ENCODE data around the gene DDX10. TPM values are rescaled to one million over a fixed set of nuclear protein-coding genes. Genes with fewer than 3 reads are reported as not detected.

Gene DDX10
- total RNA-seq, 1 donor from 2014 or later = 24.5 TPM

GRCh38 chr11:108891909-108892511, 227.1 kb downstream of the DDX10 start:
- no peak for DNase-seq (ENCODE audit: low read depth)
- Histone ChIP-seq H3K36me3 (ENCODE audit: control insufficient read depth, insufficient read depth, low read length) (no peaks in the 10 kb centered on the region), H3K27me3 (ENCODE audit: control insufficient read depth, insufficient read depth, low read length) (no peaks in the 10 kb centered on the region), H3K4me3 (ENCODE audit: low read depth, low read length) (no peak overlapping the region)
- TF ChIP-seq CTCF (IDR thresholded peaks at IDR 0.05; ENCODE audit: insufficient read depth, low read length, poor library complexity, severe bottlenecking) = no peak

DNA sequence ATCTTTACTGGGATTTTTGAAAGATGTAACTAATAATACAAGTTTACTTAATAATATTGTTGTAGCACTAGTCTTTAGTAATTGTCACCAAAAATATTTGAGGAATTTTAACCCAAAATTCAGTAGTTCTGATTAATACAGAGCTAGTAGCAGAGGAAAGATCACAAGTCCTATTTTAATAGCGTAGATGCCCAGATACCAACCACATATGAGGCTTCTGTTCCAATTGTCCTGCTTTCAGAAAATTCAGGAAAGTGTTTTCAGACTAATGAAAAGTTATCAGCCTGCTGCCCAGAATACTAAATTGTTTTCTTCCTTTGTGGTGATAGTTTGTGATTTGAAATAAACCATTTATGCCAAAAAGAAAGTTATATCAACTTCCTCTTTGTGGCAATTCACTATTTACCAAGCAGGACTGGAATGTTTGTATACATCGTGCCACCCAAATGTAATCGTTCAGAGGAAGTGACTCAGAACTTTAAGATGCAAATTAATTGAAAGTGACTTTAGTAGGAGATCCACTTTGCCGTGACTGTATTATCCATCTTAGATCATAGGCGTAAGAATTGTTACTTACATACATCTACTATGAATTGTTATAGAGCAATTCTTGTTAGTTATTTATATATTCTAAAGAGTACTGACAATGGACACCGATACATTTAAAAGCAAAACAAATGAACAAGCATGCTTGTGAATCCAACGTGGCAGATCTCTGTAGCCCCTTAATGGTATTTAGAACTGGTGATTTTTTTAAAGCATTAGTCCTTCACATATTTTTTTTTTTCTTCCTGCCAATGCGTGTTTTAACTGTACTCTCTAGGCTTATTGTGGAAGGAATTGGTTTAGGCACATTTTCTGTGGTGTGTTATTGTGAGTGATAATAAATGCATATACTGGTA, 231.0 kb downstream of the DDX10 start:
- Histone ChIP-seq H3K27me3 (ENCODE audit: control insufficient read depth, insufficient read depth, low read length) (no peaks in the 10 kb centered on the region), H3K4me3 (ENCODE audit: low read depth, low read length) (no peak overlapping the region), H3K36me3 (ENCODE audit: control insufficient read depth, insufficient read depth, low read length) (no peaks in the 10 kb centered on the region)
- TF ChIP-seq CTCF (IDR thresholded peaks at IDR 0.05; ENCODE audit: insufficient read depth, low read length, poor library complexity, severe bottlenecking) = no peak
- no peak for DNase-seq (ENCODE audit: low read depth)

DNA sequence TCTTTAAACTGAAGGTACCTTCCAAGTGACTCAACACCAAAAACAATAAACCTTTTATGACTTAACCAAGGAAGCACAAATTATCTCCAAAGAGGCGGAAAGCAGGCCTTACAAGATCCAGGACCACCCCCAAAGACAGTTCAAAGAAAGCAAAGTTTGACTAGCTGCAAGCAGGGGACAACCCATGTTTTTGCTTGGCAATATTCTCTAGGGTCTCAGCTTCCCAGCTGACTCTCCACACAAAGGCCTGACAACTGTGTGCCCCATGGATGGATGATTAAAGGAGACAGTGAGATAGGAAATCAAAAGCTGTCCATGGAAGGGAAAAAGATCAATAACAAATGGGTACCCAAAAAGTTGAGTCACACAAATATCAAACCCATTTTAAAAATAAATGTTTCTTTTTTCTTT, 232.2 kb downstream of the DDX10 start:
- Histone ChIP-seq H3K27me3 (ENCODE audit: control insufficient read depth, insufficient read depth, low read length) (no peaks in the 10 kb centered on the region), H3K4me3 (ENCODE audit: low read depth, low read length) (no peak overlapping the region), H3K36me3 (ENCODE audit: control insufficient read depth, insufficient read depth, low read length) (no peaks in the 10 kb centered on the region)
- no peak for DNase-seq (ENCODE audit: low read depth)
- TF ChIP-seq CTCF (IDR thresholded peaks at IDR 0.05; ENCODE audit: insufficient read depth, low read length, poor library complexity, severe bottlenecking) = no peak

- TF ChIP-seq CTCF (IDR thresholded peaks at IDR 0.05; ENCODE audit: insufficient read depth, low read length, poor library complexity, severe bottlenecking) = no peak
- no peaks in the 10 kb centered on the region for H3K36me3 ChIP-seq (ENCODE audit: control insufficient read depth, insufficient read depth, low read length)
- H3K4me3 ChIP-seq (ENCODE audit: low read depth, low read length) = no peak overlapping the region
- H3K27me3 ChIP-seq (ENCODE audit: control insufficient read depth, insufficient read depth, low read length) = no peaks in the 10 kb centered on the region
- no peak for DNase-seq (ENCODE audit: low read depth)
Observed at GRCh38 chr11:108897916-108898315, 233.0 kb downstream of the DDX10 start.

GRCh38 chr11:108901359-108901758, 236.5 kb downstream of the DDX10 start:
- Histone ChIP-seq H3K36me3 (ENCODE audit: control insufficient read depth, insufficient read depth, low read length) (no peaks in the 10 kb centered on the region), H3K27me3 (ENCODE audit: control insufficient read depth, insufficient read depth, low read length) (no peaks in the 10 kb centered on the region), H3K4me3 (ENCODE audit: low read depth, low read length) (no peak overlapping the region)
- DNase-seq (ENCODE audit: low read depth) = no peak
- TF ChIP-seq CTCF (IDR thresholded peaks at IDR 0.05; ENCODE audit: insufficient read depth, low read length, poor library complexity, severe bottlenecking) = no peak
